Stomach (tissue), 9 donors: ENCODE results near the gene PLEKHA5. TPM values are rescaled to one million over a fixed set of nuclear protein-coding genes. Genes with fewer than 3 reads are reported as not detected.

Experiments
- DNase-seq, 2 donors: peaks; one replicate each; pipeline versions ENCODE4 v3.0.0 to v3.0.0-alpha.2; 2013 to 2019
- H3K27ac ChIP-seq, 5 donors: fragments of 200-600 bp in 4 of 5; sonication (generic) in 4 of 5; one replicate each; pipeline ENCODE4 v1.5.1; 2013 to 2019; ENCODE audit warnings: mild to moderate bottlenecking in 1 of 5, moderate library complexity in 1 of 5
- H3K27me3 ChIP-seq, 3 donors: fragments of 200-600 bp; sonication (generic); one replicate each; pipeline ENCODE4 v1.5.1; 2017 to 2019; ENCODE audit warnings: mixed run types in 1 of 3
- H3K36me3 ChIP-seq, 4 donors: fragments of 200-600 bp; sonication (generic); 1 replicate in 3 of 4; 2 replicates in 1 of 4; pipeline ENCODE4 v1.5.1; 2016 to 2019
- H3K4me1 ChIP-seq, 4 donors: fragments of 200-600 bp; sonication (generic); one replicate each; pipeline ENCODE4 v1.5.1; 2016 to 2019
- H3K4me3 ChIP-seq, 4 donors: fragments of 200-600 bp; sonication (generic) in 3 of 4; one replicate each; pipeline ENCODE4 v1.5.1; 2016 to 2019; ENCODE audit warnings: mild to moderate bottlenecking in 1 of 4
- H3K9me3 ChIP-seq, 4 donors: fragments of 200-600 bp; sonication (generic); one replicate each; pipeline ENCODE4 v1.5.1; 2016 to 2019
- CTCF ChIP-seq, 7 experiments: fragments of 450-650 bp in 4 of 7; fragments of 200-600 bp in 3 of 7; sonication (generic) in 3 of 7; IDR thresholded peaks; one replicate each; pipeline ENCODE4 v1.5.1; 2016 to 2019; ENCODE audit warnings: antibody characterized with exemption in 7 of 7, control low read depth in 2 of 7, mild to moderate bottlenecking in 1 of 7
- EP300 ChIP-seq: sonication (generic); formaldehyde crosslinking; IDR thresholded peaks from one replicate; pipeline ENCODE4 v1.6.1; 2017; ENCODE audit warnings: antibody characterized with exemption
- POLR2A ChIP-seq, 4 donors: fragments of 450-650 bp; IDR thresholded peaks; one replicate each; pipeline ENCODE4 v1.6.1; 2016; ENCODE audit warnings: antibody characterized with exemption in 4 of 4, control low read depth in 2 of 4, mild to moderate bottlenecking in 1 of 4, moderate library complexity in 1 of 4
- POLR2AphosphoS5 ChIP-seq, 3 donors: sonication (generic); formaldehyde crosslinking; IDR thresholded peaks; one replicate each; pipeline ENCODE4 v1.6.1; 2016; ENCODE audit warnings: antibody characterized with exemption in 3 of 3
- WGBS, 5 donors: extraction: QIAGEN DNeasy Blood & Tissue Kit in 3 of 5; methylation state at CpG; one replicate each; pipeline versions ENCODE4 v1.1.5 to v1.1.7; 2013 to 2018; 5-methylcytosine and 5-hydroxymethylcytosine counted together
- intact Hi-C: fragments of 100-400 bp; cut with DNase I; formaldehyde crosslinking; loops from one replicate; pipeline ENCODE4 v1.15.1; 2023; ENCODE audit warnings: low total_unique reads
- polyA plus RNA-seq, 3 donors: library from polyadenylated mRNA; stranded (reverse); fragments of 200-250 nt; gene quantifications; one replicate each; pipeline ENCODE4 v1.2.3, GENCODE V29; 2013
- total RNA-seq, 5 donors: library from RNA; depleted of rRNA; stranded (reverse); fragments of >200 nt; gene quantifications; one replicate each; pipeline versions ENCODE4 v1.1.0 to v1.2.3, GENCODE V29; 2014 to 2016
- donor health status: healthy with polysubstance abuse.
- donor health status: Bipolar disorder and iron deficiency.
- donor health status: healthy.

Gene PLEKHA5
- total and polyA plus RNA-seq, 8 donors, result 13.8 to 156 (median 36.6) TPM

GRCh38 chr12:19208456-19208855 is 78.9 kb downstream of the PLEKHA5 start:
- Histone ChIP-seq H3K27me3 (no peaks in the 10 kb centered on the region), H3K36me3 (peaks cover 0 to 6% (median 0%) of the 10 kb centered on the region in 4 donors), H3K4me1 (peaks cover 0 to 24% (median 6%) of the 10 kb centered on the region in 4 donors), H3K9me3 (peaks cover 0 to 5% (median 0%) of the 10 kb centered on the region in 4 donors), H3K4me3 (no peak overlapping the region), H3K27ac (no peak overlapping the region)
- no peak for DNase-seq
- TF ChIP-seq POLR2AphosphoS5 (IDR thresholded peaks at IDR 0.05) (no peak), EP300 (no peak), POLR2A (IDR thresholded peaks at IDR 0.05) (no peak), CTCF (IDR thresholded peaks at IDR 0.05) (no peak)
- intact Hi-C loops, result no loop called here
- WGBS, 5 donors, result 40 to 55% (median 42%) methylated on average over 2 of the region's 2 CpGs

DNA sequence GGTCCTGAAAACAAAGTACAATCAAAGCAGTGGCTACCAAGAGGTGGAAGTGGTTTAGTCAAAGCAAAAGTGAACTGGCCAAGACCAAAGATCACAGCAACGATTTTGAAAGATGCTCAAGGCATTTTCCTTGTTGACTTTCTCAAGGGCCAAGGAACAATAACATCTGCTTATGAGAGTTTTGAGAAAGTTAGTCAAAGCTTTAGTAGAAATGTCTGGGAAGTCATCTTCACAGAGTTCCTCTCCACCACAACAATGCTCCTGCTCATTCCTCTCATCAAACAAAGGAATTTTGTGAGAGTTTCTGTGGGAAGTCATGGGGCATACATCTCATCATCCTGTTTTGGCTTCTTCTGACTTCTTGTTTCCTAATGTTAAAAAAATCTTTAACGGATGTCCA is 80.1 kb downstream of the PLEKHA5 start:
- no peak for TF ChIP-seq POLR2AphosphoS5 (IDR thresholded peaks at IDR 0.05)
- TF ChIP-seq POLR2A (IDR thresholded peaks at IDR 0.05), result no peak
- no peak for TF ChIP-seq EP300
- TF ChIP-seq CTCF (IDR thresholded peaks at IDR 0.05), result no peak
- H3K9me3 ChIP-seq, result peaks cover 0 to 5% (median 0%) of the 10 kb centered on the region in 4 donors
- WGBS, 5 donors, result 87 to 96% (median 94%) methylated on average over 2 of the region's 2 CpGs
- H3K27me3 ChIP-seq, result no peaks in the 10 kb centered on the region
- no peak for DNase-seq
- peaks cover 0 to 6% (median 0%) of the 10 kb centered on the region in 4 donors for H3K36me3 ChIP-seq
- peaks cover 0 to 20% (median 2%) of the 10 kb centered on the region in 4 donors for H3K4me1 ChIP-seq
- intact Hi-C loops, result no loop called here
- no peak overlapping the region for H3K27ac ChIP-seq
- no peak overlapping the region for H3K4me3 ChIP-seq

- no peak overlapping the region for H3K4me3 ChIP-seq
- H3K36me3 ChIP-seq, result peaks cover 0 to 6% (median 0%) of the 10 kb centered on the region in 4 donors
- WGBS, 5 donors, result 73 to 86% (median 78%) methylated on average over 4 of the region's 4 CpGs
- no peak for DNase-seq
- intact Hi-C loops, result no loop called here
- no peak for TF ChIP-seq POLR2A (IDR thresholded peaks at IDR 0.05)
- no peak for TF ChIP-seq POLR2AphosphoS5 (IDR thresholded peaks at IDR 0.05)
- TF ChIP-seq EP300, result no peak
- no peak for TF ChIP-seq CTCF (IDR thresholded peaks at IDR 0.05)
- peaks cover 0 to 22% (median under 1%) of the 10 kb centered on the region in 4 donors for H3K4me1 ChIP-seq
- H3K9me3 ChIP-seq, result peaks cover 0 to 5% (median 0%) of the 10 kb centered on the region in 4 donors
- H3K27me3 ChIP-seq, result no peaks in the 10 kb centered on the region
- H3K27ac ChIP-seq, result no peak overlapping the region
Observed at GRCh38 chr12:19211802-19212201, 82.3 kb downstream of the PLEKHA5 start.

DNA sequence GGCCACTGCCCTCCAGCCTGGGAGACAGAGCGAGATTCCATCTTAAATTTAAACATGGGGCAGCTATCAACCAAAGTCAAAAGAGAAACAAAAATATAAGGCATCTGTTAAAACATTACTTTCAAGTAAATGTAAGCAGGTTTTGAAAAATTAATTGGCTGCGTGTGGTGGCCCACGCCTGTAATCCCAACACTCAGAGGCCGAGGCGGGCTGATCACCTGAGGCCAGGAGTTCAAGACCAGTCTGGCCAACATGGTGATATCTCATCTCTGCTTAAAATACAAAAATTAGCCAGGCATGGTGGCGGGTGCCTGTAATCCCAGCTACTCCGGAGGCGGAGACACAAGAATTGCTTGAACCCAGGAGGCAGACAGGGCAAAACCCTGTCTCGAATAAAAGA is 82.7 kb downstream of the PLEKHA5 start:
- no peak overlapping the region for H3K27ac ChIP-seq
- intact Hi-C loops, result no loop called here
- H3K36me3 ChIP-seq, result peaks cover 0 to 6% (median 0%) of the 10 kb centered on the region in 4 donors
- no peaks in the 10 kb centered on the region for H3K27me3 ChIP-seq
- no peak overlapping the region for H3K4me3 ChIP-seq
- peaks cover 0 to 27% (median 3%) of the 10 kb centered on the region in 4 donors for H3K4me1 ChIP-seq
- WGBS, 5 donors, result 95 to 97% (median 96%) methylated on average over 9 of the region's 9 CpGs
- TF ChIP-seq POLR2AphosphoS5 (IDR thresholded peaks at IDR 0.05) (no peak), CTCF (IDR thresholded peaks at IDR 0.05) (no peak), EP300 (no peak), POLR2A (IDR thresholded peaks at IDR 0.05) (no peak)
- H3K9me3 ChIP-seq, result peaks cover 0 to 5% (median 0%) of the 10 kb centered on the region in 4 donors
- no peak for DNase-seq
